ENCODE data around the gene WDFY4. TPM values are rescaled to one million over a fixed set of nuclear protein-coding genes. Genes with fewer than 3 reads are reported as not detected.

WDFY4 gene
- total RNA-seq, 1 experiment from 2014 or later: not detected

- H3K36me3 Mint-ChIP-seq (ENCODE audit: insufficient read depth in 1 of 3, low read depth in 3 of 3): peaks cover 0 to 4% (median 0%) of the 10 kb centered on the region in 3 experiments; a peak in 2 of 7 replicates
- H3K27me3 Mint-ChIP-seq (ENCODE audit: low read depth): no peaks in the 10 kb centered on the region; the same call in none of the 2 replicates
- no peak overlapping the region for H2AFZ ChIP-seq (ENCODE audit: low read length)
- no peaks in the 10 kb centered on the region for H3K79me1 ChIP-seq (ENCODE audit: insufficient read depth, low read depth, low read length, poor library complexity, severe bottlenecking)
- H4K20me1 ChIP-seq (ENCODE audit: control insufficient read depth, insufficient read depth, insufficient read length): no peaks in the 10 kb centered on the region
- no peak overlapping the region for H2AK5ac ChIP-seq (ENCODE audit: insufficient read length, low read length)
- no peak overlapping the region for H3K56ac ChIP-seq (ENCODE audit: insufficient read length, low read depth, low read length)
- H3K27ac Mint-ChIP-seq: no peak overlapping the region; a peak in 1 of 7 replicates
- no peaks in the 10 kb centered on the region; the same call in 1 of the 2 replicates for H3K4me1 ChIP-seq (ENCODE audit: insufficient read depth, low read length)
- no peak overlapping the region for H3K27ac ChIP-seq (ENCODE audit: insufficient read length, low read depth, low read length)
- no peak overlapping the region for H3K14ac ChIP-seq (ENCODE audit: insufficient read depth, low read length)
- H3K27me3 ChIP-seq (ENCODE audit: insufficient read depth, low read length): no peaks in the 10 kb centered on the region
- no peak overlapping the region for H3K4ac ChIP-seq (ENCODE audit: low read depth, low read length)
- no peaks in the 10 kb centered on the region for H3K9me3 ChIP-seq (ENCODE audit: control insufficient read depth, low read depth, low read length)
- H3K4me1 Mint-ChIP-seq: peaks cover 14% of the 10 kb centered on the region in 2 experiments
- H4K5ac ChIP-seq (ENCODE audit: insufficient read length, low read depth, low read length): no peak overlapping the region
- H2BK15ac ChIP-seq (ENCODE audit: low read depth, low read length): no peak overlapping the region
- H3K18ac ChIP-seq (ENCODE audit: insufficient read length, low read depth, low read length): no peak overlapping the region
- no peak overlapping the region for H4K8ac ChIP-seq (replicated peaks; ENCODE audit: insufficient read length, low read depth, low read length)
- no peaks in the 10 kb centered on the region for H3K23me2 ChIP-seq (ENCODE audit: insufficient read length, low read depth, low read length, poor library complexity, severe bottlenecking)
- H2BK5ac ChIP-seq (ENCODE audit: insufficient read length, low read length): no peak overlapping the region
- no peak for TF ChIP-seq CTCF (conservative IDR thresholded peaks at IDR 0.05)
- H3K9ac ChIP-seq (ENCODE audit: extremely low read depth, insufficient read length, low read length): no peak overlapping the region
- WGBS (ENCODE audit: extremely low coverage, insufficient read length, low lambda C conversion rate): no CpG with 5 or more reads among the region's 12 CpGs
- H4K91ac ChIP-seq (ENCODE audit: insufficient read length, low read depth, low read length): no peak overlapping the region
- no peaks in the 10 kb centered on the region for H3K79me2 ChIP-seq (ENCODE audit: insufficient read depth, low read length)
- H3K9me3 Mint-ChIP-seq: peaks cover 0 to 6% of the 10 kb centered on the region in 2 experiments; a peak in 4 of 5 replicates
- no peak for DNase-seq
- no peak overlapping the region for H3K4me3 Mint-ChIP-seq
- H2BK120ac ChIP-seq (ENCODE audit: low read depth, low read length, poor library complexity, severe bottlenecking): no peak overlapping the region
- H3T11ph ChIP-seq (ENCODE audit: low read length): no peak overlapping the region
- no peak overlapping the region for H2BK20ac ChIP-seq (ENCODE audit: low read depth, low read length, poor library complexity, severe bottlenecking)
- no peak overlapping the region for H3K23ac ChIP-seq (ENCODE audit: insufficient read length, low read depth, low read length)
- H2BK12ac ChIP-seq (ENCODE audit: insufficient read length, low read depth, low read length): no peak overlapping the region
- no peak overlapping the region for H3K4me2 ChIP-seq (ENCODE audit: insufficient read depth, insufficient read length, low read length)
Observed at GRCh38 chr10:48690791-48691660, 6.4 kb downstream of the WDFY4 start.

All from H9 (cell line).